ENCODE results near the gene HES5.
"Not testable (repeated sequence)": the region's sequence is repeated elsewhere in the genome, so short reads cannot be mapped to it uniquely, and the experiment has no call there.

The HES5 gene

DNA sequence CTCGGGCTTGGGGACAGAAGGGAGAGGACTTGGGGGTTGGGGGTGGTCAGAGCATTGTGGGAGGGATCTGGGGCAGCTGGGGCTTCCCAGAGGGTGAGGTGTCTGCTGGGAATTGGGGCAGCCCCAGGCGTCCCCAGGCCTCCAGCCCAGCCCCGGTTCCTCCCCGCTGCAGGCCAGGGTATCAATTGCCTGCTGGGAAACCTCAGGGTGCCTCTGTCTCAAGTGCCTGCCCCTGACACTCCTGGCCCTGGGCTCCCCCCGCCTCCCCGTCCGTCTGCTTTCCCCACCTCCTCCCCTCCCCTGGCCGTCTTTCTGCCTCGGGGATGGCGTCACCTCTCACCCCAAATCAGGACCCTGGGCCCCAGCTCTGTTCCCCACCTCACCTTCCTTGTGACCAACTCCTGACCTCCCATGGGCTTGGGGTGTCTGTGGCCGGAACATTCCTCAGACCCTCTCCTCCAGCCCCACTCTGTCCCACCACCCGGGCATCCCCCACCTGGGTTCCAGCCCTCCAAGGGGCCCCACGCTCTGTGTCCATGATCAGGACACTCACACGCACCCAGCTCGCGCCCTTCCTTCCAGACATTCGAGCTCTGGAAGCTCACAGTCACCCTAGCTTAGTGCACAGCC lies 38.2 kb upstream of the HES5 start:
- H3K27ac ChIP-seq (ENCODE audit: low read length); H3K36me3 ChIP-seq (ENCODE audit: control insufficient read depth in 2 of 2, insufficient read depth in 2 of 2, low read length in 2 of 2); H3K4me3 ChIP-seq (ENCODE audit: low read length in 2 of 2); H3K4me1 ChIP-seq (ENCODE audit: control insufficient read depth, insufficient read depth, low read length); H3K9ac ChIP-seq (ENCODE audit: low read length in 2 of 2); H3K9me3 ChIP-seq (ENCODE audit: control insufficient read depth in 2 of 2, low read length in 2 of 2): not testable (repeated sequence)
- H3K27me3 ChIP-seq (ENCODE audit: control insufficient read depth in 1 of 2, insufficient read depth in 2 of 2, low read length in 2 of 2), result peaks cover 12 to 25% of the 10 kb centered on the region in 2 donors

GRCh38 chr1:2567083-2567679 lies 37.1 kb upstream of the HES5 start:
- Histone ChIP-seq H3K27ac (ENCODE audit: low read length) (no peak overlapping the region), H3K27me3 (ENCODE audit: control insufficient read depth in 1 of 2, insufficient read depth in 2 of 2, low read length in 2 of 2) (peaks cover 12 to 16% of the 10 kb centered on the region in 2 donors), H3K4me1 (ENCODE audit: control insufficient read depth, insufficient read depth, low read length) (no peaks in the 10 kb centered on the region), H3K4me3 (ENCODE audit: low read length in 2 of 2) (no peak overlapping the region), H3K36me3 (ENCODE audit: control insufficient read depth in 2 of 2, insufficient read depth in 2 of 2, low read length in 2 of 2) (no peaks in the 10 kb centered on the region), H3K9me3 (ENCODE audit: control insufficient read depth in 2 of 2, low read length in 2 of 2) (no peaks in the 10 kb centered on the region), H3K9ac (ENCODE audit: low read length in 2 of 2) (no peak overlapping the region)

DNA sequence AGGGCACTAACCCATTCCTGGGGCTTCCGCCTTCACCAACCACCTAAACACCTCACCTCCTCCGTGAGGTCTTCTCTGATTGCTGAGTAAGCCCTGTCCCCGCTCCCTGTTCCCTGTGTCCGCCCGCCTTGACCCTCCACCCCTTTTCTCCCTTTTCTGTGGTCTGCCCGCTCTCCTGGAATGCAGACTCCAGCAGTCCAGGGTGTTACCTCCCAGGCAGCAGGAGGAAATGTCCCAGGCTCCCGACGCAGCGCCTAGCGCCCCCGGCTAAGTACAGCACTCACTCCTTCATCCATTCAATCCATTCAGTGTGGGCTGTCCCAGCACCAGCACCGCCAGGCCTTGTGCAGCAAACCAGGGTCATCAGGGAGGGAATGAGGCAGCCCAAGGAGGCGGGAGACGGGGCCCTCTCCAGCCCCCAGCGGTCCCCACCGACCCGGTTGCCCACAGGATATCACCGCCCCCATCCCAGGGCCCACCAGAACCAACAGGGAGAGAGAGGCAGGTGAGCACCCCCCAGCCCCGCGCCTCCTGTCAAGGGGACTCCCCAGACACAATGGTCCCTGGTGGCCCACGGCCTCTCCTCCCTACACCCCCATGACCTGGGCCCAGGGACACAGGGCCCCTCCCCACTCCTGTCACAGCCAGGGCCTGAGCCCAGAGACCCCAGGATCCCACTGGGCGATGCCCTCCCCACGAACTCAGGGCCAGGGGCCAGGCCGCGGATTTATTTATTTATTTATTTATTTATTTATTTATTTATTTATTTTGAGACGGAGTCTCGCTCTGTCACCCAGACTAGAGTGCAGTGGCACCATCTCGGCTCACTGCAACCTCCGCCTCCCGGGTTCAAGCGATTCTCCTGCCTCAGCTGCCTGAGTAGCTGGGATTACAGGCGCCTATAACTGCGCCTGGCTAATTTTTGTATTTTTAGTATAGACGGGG lies 36.3 kb upstream of the HES5 start:
- peaks cover 0 to 3% of the 10 kb centered on the region in 2 donors for H3K36me3 ChIP-seq (ENCODE audit: control insufficient read depth in 2 of 2, insufficient read depth in 2 of 2, low read length in 2 of 2)
- H3K9me3 ChIP-seq (ENCODE audit: control insufficient read depth in 2 of 2, low read length in 2 of 2), result no peaks in the 10 kb centered on the region
- H3K4me1 ChIP-seq (ENCODE audit: control insufficient read depth, insufficient read depth, low read length), result no peaks in the 10 kb centered on the region
- no peak overlapping the region for H3K9ac ChIP-seq (ENCODE audit: low read length in 2 of 2)
- no peak overlapping the region for H3K4me3 ChIP-seq (ENCODE audit: low read length in 2 of 2)
- H3K27me3 ChIP-seq (ENCODE audit: control insufficient read depth in 1 of 2, insufficient read depth in 2 of 2, low read length in 2 of 2), result peaks cover 12 to 15% of the 10 kb centered on the region in 2 donors
- no peak overlapping the region for H3K27ac ChIP-seq (ENCODE audit: low read length)

GRCh38 chr1:2564815-2565374 lies 34.8 kb upstream of the HES5 start:
- H3K4me3 ChIP-seq (ENCODE audit: low read length in 2 of 2), result no peak overlapping the region
- H3K4me1 ChIP-seq (ENCODE audit: control insufficient read depth, insufficient read depth, low read length), result no peaks in the 10 kb centered on the region
- H3K36me3 ChIP-seq (ENCODE audit: control insufficient read depth in 2 of 2, insufficient read depth in 2 of 2, low read length in 2 of 2), result peaks cover 0 to 5% of the 10 kb centered on the region in 2 donors
- H3K9ac ChIP-seq (ENCODE audit: low read length in 2 of 2), result no peak overlapping the region
- H3K9me3 ChIP-seq (ENCODE audit: control insufficient read depth in 2 of 2, low read length in 2 of 2), result no peaks in the 10 kb centered on the region
- no peak overlapping the region for H3K27ac ChIP-seq (ENCODE audit: low read length)
- H3K27me3 ChIP-seq (ENCODE audit: control insufficient read depth in 1 of 2, insufficient read depth in 2 of 2, low read length in 2 of 2), result peaks cover 6 to 12% of the 10 kb centered on the region in 2 donors

DNA sequence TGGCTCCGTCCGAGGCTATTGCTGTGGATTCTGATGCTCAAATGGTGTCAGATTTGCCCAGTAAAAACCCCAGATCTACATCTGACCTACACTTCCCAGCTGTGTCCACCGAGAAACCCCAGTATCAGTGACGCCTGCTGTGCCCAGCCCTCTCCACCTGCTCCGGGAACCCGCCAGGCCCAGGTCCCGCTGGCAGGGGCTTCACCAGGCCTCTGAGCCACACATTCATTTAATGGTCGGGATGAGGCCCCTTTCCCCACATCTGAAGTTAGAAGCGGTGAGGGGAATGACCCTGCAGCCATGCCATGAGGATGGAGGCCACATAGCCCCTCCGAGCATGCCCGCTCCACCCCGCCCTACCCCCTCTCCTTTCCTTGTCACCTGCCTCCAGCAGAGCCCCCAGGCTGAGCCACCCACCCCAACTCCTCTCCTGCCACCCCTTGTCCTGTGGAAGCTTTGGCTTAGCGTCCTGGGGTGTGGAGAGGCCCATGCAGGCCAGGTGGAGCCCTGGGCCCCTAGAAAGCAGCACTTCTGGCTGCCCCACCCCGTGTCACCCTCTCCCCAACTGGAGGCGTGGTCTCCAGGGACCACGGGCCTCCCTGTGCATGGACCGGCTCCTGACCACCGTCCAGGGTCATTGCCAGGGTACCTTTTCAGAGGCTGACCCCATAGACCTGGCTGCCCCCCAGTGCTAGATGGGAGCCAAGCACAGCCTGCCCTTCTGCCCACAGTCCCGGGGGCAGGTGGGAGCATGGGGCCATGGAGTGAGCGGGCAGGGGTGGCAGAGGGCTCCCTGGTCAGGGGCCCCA lies 34.1 kb upstream of the HES5 start:
- Histone ChIP-seq H3K9me3 (ENCODE audit: control insufficient read depth in 2 of 2, low read length in 2 of 2) (no peaks in the 10 kb centered on the region), H3K27ac (ENCODE audit: low read length) (no peak overlapping the region), H3K4me1 (ENCODE audit: control insufficient read depth, insufficient read depth, low read length) (peaks cover under 1% of the 10 kb centered on the region), H3K36me3 (ENCODE audit: control insufficient read depth in 2 of 2, insufficient read depth in 2 of 2, low read length in 2 of 2) (peaks cover 0 to 7% of the 10 kb centered on the region in 2 donors), H3K4me3 (ENCODE audit: low read length in 2 of 2) (no peak overlapping the region), H3K27me3 (ENCODE audit: control insufficient read depth in 1 of 2, insufficient read depth in 2 of 2, low read length in 2 of 2) (peaks cover 5 to 12% of the 10 kb centered on the region in 2 donors), H3K9ac (ENCODE audit: low read length in 2 of 2) (no peak overlapping the region)

DNA sequence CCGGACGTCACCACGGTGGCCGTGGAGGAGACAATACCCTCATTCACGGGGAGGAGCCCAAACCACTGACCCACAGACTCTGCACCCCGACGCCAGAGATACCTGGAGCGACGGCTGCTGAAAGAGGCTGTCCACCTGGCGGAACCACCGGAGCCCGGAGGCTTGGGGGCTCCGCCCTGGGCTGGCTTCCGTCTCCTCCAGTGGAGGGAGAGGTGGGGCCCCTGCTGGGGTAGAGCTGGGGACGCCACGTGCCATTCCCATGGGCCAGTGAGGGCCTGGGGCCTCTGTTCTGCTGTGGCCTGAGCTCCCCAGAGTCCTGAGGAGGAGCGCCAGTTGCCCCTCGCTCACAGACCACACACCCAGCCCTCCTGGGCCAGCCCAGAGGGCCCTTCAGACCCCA lies 33.1 kb upstream of the HES5 start:
- Histone ChIP-seq H3K36me3 (ENCODE audit: control insufficient read depth in 2 of 2, insufficient read depth in 2 of 2, low read length in 2 of 2) (peaks cover 0 to 7% of the 10 kb centered on the region in 2 donors), H3K9ac (ENCODE audit: low read length in 2 of 2) (no peak overlapping the region), H3K27ac (ENCODE audit: low read length) (no peak overlapping the region), H3K4me1 (ENCODE audit: control insufficient read depth, insufficient read depth, low read length) (peaks cover 2% of the 10 kb centered on the region), H3K27me3 (ENCODE audit: control insufficient read depth in 1 of 2, insufficient read depth in 2 of 2, low read length in 2 of 2) (peaks cover 2 to 12% of the 10 kb centered on the region in 2 donors), H3K9me3 (ENCODE audit: control insufficient read depth in 2 of 2, low read length in 2 of 2) (no peaks in the 10 kb centered on the region), H3K4me3 (ENCODE audit: low read length in 2 of 2) (no peak overlapping the region)

GRCh38 chr1:2561898-2562895 lies 32.1 kb upstream of the HES5 start:
- Histone ChIP-seq H3K4me3 (ENCODE audit: low read length in 2 of 2) (no peak overlapping the region), H3K27ac (ENCODE audit: low read length) (no peak overlapping the region), H3K9me3 (ENCODE audit: control insufficient read depth in 2 of 2, low read length in 2 of 2) (no peaks in the 10 kb centered on the region), H3K36me3 (ENCODE audit: control insufficient read depth in 2 of 2, insufficient read depth in 2 of 2, low read length in 2 of 2) (peaks cover 0 to 7% of the 10 kb centered on the region in 2 donors), H3K27me3 (ENCODE audit: control insufficient read depth in 1 of 2, insufficient read depth in 2 of 2, low read length in 2 of 2) (peaks cover 0 to 9% of the 10 kb centered on the region in 2 donors), H3K9ac (ENCODE audit: low read length in 2 of 2) (no peak overlapping the region), H3K4me1 (ENCODE audit: control insufficient read depth, insufficient read depth, low read length) (peaks cover 12% of the 10 kb centered on the region)

GRCh38 chr1:2561446-2561845 lies 31.4 kb upstream of the HES5 start:
- Histone ChIP-seq H3K27ac (ENCODE audit: low read length) (no peak overlapping the region), H3K9ac (ENCODE audit: low read length in 2 of 2) (no peak overlapping the region), H3K4me3 (ENCODE audit: low read length in 2 of 2) (no peak overlapping the region), H3K36me3 (ENCODE audit: control insufficient read depth in 2 of 2, insufficient read depth in 2 of 2, low read length in 2 of 2) (peaks cover 0 to 7% of the 10 kb centered on the region in 2 donors), H3K27me3 (ENCODE audit: control insufficient read depth in 1 of 2, insufficient read depth in 2 of 2, low read length in 2 of 2) (peaks cover 0 to 6% of the 10 kb centered on the region in 2 donors), H3K4me1 (ENCODE audit: control insufficient read depth, insufficient read depth, low read length) (peaks cover 19% of the 10 kb centered on the region), H3K9me3 (ENCODE audit: control insufficient read depth in 2 of 2, low read length in 2 of 2) (no peaks in the 10 kb centered on the region)

DNA sequence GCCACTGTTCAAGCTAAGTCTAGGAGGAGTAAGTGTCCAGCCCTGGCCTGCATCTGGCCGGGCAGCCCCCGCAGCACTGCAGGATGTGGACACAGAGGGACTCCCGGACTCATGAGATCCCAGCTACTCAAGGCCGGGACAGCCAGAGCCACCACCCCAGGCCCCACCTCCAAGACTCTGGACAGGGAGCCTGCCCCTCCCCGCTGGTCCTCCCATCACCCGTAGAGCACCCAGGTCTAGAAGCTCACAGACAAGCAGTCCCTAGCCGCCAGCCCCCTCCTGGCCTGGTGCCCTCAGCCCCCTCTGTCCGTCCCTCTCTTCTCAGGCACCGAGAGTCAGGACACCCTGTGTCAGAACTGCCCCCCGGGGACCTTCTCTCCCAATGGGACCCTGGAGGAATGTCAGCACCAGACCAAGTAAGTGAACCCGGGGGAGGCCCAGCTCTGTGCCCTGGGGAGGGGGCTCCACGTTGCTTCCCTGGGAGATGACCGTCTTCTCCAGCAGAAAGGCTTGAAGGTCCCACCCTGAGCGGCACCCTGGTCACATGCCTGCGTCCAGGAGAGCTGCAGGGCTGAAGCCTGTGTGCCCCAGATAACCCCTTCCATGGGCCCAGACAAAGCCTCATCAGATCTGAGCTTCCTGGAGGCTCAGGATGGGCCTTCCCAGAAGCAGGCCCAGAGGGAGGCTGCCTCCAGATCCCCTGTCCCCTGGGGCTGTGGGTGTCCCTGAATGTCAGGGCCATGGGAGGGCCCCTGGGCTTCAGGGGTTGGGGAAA lies 30.4 kb upstream of the HES5 start:
- Histone ChIP-seq H3K4me1 (ENCODE audit: control insufficient read depth, insufficient read depth, low read length) (peaks cover 28% of the 10 kb centered on the region), H3K4me3 (ENCODE audit: low read length in 2 of 2) (no peak overlapping the region), H3K36me3 (ENCODE audit: control insufficient read depth in 2 of 2, insufficient read depth in 2 of 2, low read length in 2 of 2) (peaks cover 0 to 7% of the 10 kb centered on the region in 2 donors), H3K27ac (ENCODE audit: low read length) (no peak overlapping the region), H3K9me3 (ENCODE audit: control insufficient read depth in 2 of 2, low read length in 2 of 2) (no peaks in the 10 kb centered on the region), H3K27me3 (ENCODE audit: control insufficient read depth in 1 of 2, insufficient read depth in 2 of 2, low read length in 2 of 2) (peaks cover 0 to 5% of the 10 kb centered on the region in 2 donors), H3K9ac (ENCODE audit: low read length in 2 of 2) (no peak overlapping the region)

Measured in stomach smooth muscle (tissue), 2 donors.